NCI-H526 (cell line): Measurements from ENCODE around the gene RAB40A.
"Not testable (repeated sequence)": the region's sequence is repeated elsewhere in the genome, so short reads cannot be mapped to it uniquely, and the experiment has no call there.

Source experiments
- DNase-seq, 2 experiments: peaks; one replicate each; lab custom pipeline; 2025; lab: John Stamatoyannopoulos, UW

The RAB40A gene

GRCh38 chrX:103523605-103524004 is 4.3 kb upstream of the RAB40A start:
- no peak for DNase-seq

- no peak for DNase-seq
These were observed 1.1 kb upstream of the RAB40A start for GRCh38 chrX:103520386-103520785.

GRCh38 chrX:103518571-103518970 is 718 bp downstream of the RAB40A start:
- DNase-seq: no peak

GRCh38 chrX:103517246-103517645 is 2.0 kb downstream of the RAB40A start:
- DNase-seq: no peak

GRCh38 chrX:103513476-103514108 is 5.7 kb downstream of the RAB40A start:
- no peak for DNase-seq

- no peak for DNase-seq
These were observed 6.2 kb downstream of the RAB40A start for GRCh38 chrX:103513067-103513466.

GRCh38 chrX:103510031-103510430 is 9.3 kb downstream of the RAB40A start:
- DNase-seq: no peak

- DNase-seq: no peak
These were observed 15.5 kb downstream of the RAB40A start for GRCh38 chrX:103503853-103504207.

GRCh38 chrX:103503163-103503852 is 16.0 kb downstream of the RAB40A start:
- DNase-seq: no peak

- DNase-seq: no peak
These were observed 20.5 kb downstream of the RAB40A start for GRCh38 chrX:103498786-103499185.

GRCh38 chrX:103495786-103496185 is 23.5 kb downstream of the RAB40A start:
- no peak for DNase-seq

- DNase-seq: not testable (repeated sequence)
These were observed 25.7 kb downstream of the RAB40A start for GRCh38 chrX:103493578-103493977.

GRCh38 chrX:103489733-103490132 is 29.6 kb downstream of the RAB40A start:
- DNase-seq: peak in 1 of 2 experiments; percentile 66

GRCh38 chrX:103488794-103489193 is 30.5 kb downstream of the RAB40A start:
- DNase-seq: no peak

GRCh38 chrX:103488332-103488731 is 31.0 kb downstream of the RAB40A start:
- DNase-seq: peak in 1 of 2 experiments; percentile 18

GRCh38 chrX:103483720-103484119 is 35.6 kb downstream of the RAB40A start:
- no peak for DNase-seq

GRCh38 chrX:103480526-103480925 is 38.8 kb downstream of the RAB40A start:
- DNase-seq: no peak

- DNase-seq: no peak
These were observed 41.8 kb downstream of the RAB40A start for GRCh38 chrX:103477496-103477895.

GRCh38 chrX:103475381-103475780 is 43.9 kb downstream of the RAB40A start:
- DNase-seq: no peak

GRCh38 chrX:103469977-103470376 is 49.3 kb downstream of the RAB40A start:
- DNase-seq: not testable (repeated sequence)

- no peak for DNase-seq
These were observed 51.4 kb downstream of the RAB40A start for GRCh38 chrX:103467887-103468286.

GRCh38 chrX:103467156-103467555 is 52.1 kb downstream of the RAB40A start:
- DNase-seq: no peak

- DNase-seq: peak; percentile 60 to 73
These were observed 54.5 kb downstream of the RAB40A start for GRCh38 chrX:103464774-103465117.
